BLaER1 treated with 17β-estradiol and CSF1 and Interleukin-3, amounts not matched to agents 10 nM and 100 nM (cell line): ENCODE results near the gene ODAM.

ENCODE experiments used
- H3K27ac ChIP-seq, 11 experiments: shearing (Covaris generic); formaldehyde crosslinking; 2 replicates each; pipeline ENCODE4 v1.8.1; 2022
- H3K27me3 ChIP-seq, 11 experiments: shearing (Covaris generic); formaldehyde crosslinking; 2 replicates each; pipeline ENCODE4 v1.8.1; 2022
- H3K36me3 ChIP-seq, 11 experiments: shearing (Covaris generic); formaldehyde crosslinking; 2 replicates each; pipeline ENCODE4 v1.8.1; 2022
- H3K4me1 ChIP-seq, 10 experiments: shearing (Covaris generic); formaldehyde crosslinking; 2 replicates each; pipeline ENCODE4 v1.8.1; 2022
- H3K4me2 ChIP-seq, 11 experiments: shearing (Covaris generic); formaldehyde crosslinking; 2 replicates each; pipeline ENCODE4 v1.8.1; 2022
- H3K4me3 ChIP-seq, 10 experiments: shearing (Covaris generic); formaldehyde crosslinking; 2 replicates each; pipeline ENCODE4 v1.8.1; 2022
- H3K9ac ChIP-seq, 11 experiments: shearing (Covaris generic); formaldehyde crosslinking; 2 replicates each; pipeline ENCODE4 v1.8.1; 2022
- H3K9me3 ChIP-seq, 11 experiments: shearing (Covaris generic); formaldehyde crosslinking; replicated peaks in 1 of 11; 2 replicates each; pipeline ENCODE4 v1.8.1; 2022
- H4K20me1 ChIP-seq, 11 experiments: shearing (Covaris generic); formaldehyde crosslinking; 2 replicates each; pipeline ENCODE4 v1.8.1; 2022
- Cebpa-rat ChIP-seq, 11 experiments: shearing (Covaris generic); IDR thresholded peaks; 2 replicates each; pipeline ENCODE4 v1.8.1; 2022

The ODAM gene

GRCh38 chr4:70195425-70195824 is at the start of gene ODAM:
ODAM (plus strand) TSS chr4:70195725; CDS start chr4:70196544, 819 bp downstream.
- H3K36me3 ChIP-seq, result no peaks in the 10 kb centered on the region
- no peak within 1 kb of the TSS for H3K27ac ChIP-seq
- no peak within 1 kb of the TSS for H3K4me3 ChIP-seq
- H4K20me1 ChIP-seq, result no peaks in the 10 kb centered on the region
- H3K4me2 ChIP-seq, result no peak within 1 kb of the TSS
- no peaks in the 10 kb centered on the region for H3K4me1 ChIP-seq
- H3K27me3 ChIP-seq, result no peaks in the 10 kb centered on the region
- TF ChIP-seq Cebpa-rat (IDR thresholded peaks at IDR 0.05), result no peak
- H3K9me3 ChIP-seq, result no peaks in the 10 kb centered on the region
- H3K9ac ChIP-seq, result no peak within 1 kb of the TSS

- Histone ChIP-seq H3K4me1 (no peaks in the 10 kb centered on the region), H3K9me3 (no peaks in the 10 kb centered on the region), H3K9ac (no peak overlapping the region), H3K4me2 (no peak overlapping the region), H3K36me3 (no peaks in the 10 kb centered on the region), H3K27me3 (no peaks in the 10 kb centered on the region), H3K27ac (no peak overlapping the region), H3K4me3 (no peak overlapping the region), H4K20me1 (no peaks in the 10 kb centered on the region)
- no peak for TF ChIP-seq Cebpa-rat (IDR thresholded peaks at IDR 0.05)
These were observed 44.3 kb upstream of the ODAM start for GRCh38 chr4:70151271-70151670.

- no peaks in the 10 kb centered on the region for H4K20me1 ChIP-seq
- H3K4me3 ChIP-seq, result no peak overlapping the region
- no peak overlapping the region for H3K9ac ChIP-seq
- no peaks in the 10 kb centered on the region for H3K4me1 ChIP-seq
- H3K36me3 ChIP-seq, result no peaks in the 10 kb centered on the region
- no peaks in the 10 kb centered on the region for H3K9me3 ChIP-seq
- no peak for TF ChIP-seq Cebpa-rat (IDR thresholded peaks at IDR 0.05)
- no peak overlapping the region for H3K4me2 ChIP-seq
- H3K27ac ChIP-seq, result no peak overlapping the region
- no peaks in the 10 kb centered on the region for H3K27me3 ChIP-seq
These were observed 43.4 kb upstream of the ODAM start for GRCh38 chr4:70152088-70152487.

- H3K9me3 ChIP-seq, result no peaks in the 10 kb centered on the region
- H3K27ac ChIP-seq, result no peak within 1 kb of the TSS
- no peaks in the 10 kb centered on the region for H3K36me3 ChIP-seq
- H3K4me3 ChIP-seq, result no peak within 1 kb of the TSS
- H3K4me1 ChIP-seq, result no peaks in the 10 kb centered on the region
- H3K9ac ChIP-seq, result no peak within 1 kb of the TSS
- no peaks in the 10 kb centered on the region for H4K20me1 ChIP-seq
- no peaks in the 10 kb centered on the region for H3K27me3 ChIP-seq
- H3K4me2 ChIP-seq, result no peak within 1 kb of the TSS
- TF ChIP-seq Cebpa-rat (IDR thresholded peaks at IDR 0.05), result no peak
These were observed 41.6 kb upstream of the ODAM start, which contains the start of gene PRR27 for GRCh38 chr4:70153937-70154336. PRR27 (plus strand) TSS chr4:70154237; CDS start chr4:70154376, 139 bp downstream.

GRCh38 chr4:70158576-70158975 is 36.9 kb upstream of the ODAM start:
- Histone ChIP-seq H3K4me3 (no peak overlapping the region), H4K20me1 (no peaks in the 10 kb centered on the region), H3K9me3 (no peaks in the 10 kb centered on the region), H3K27me3 (no peaks in the 10 kb centered on the region), H3K9ac (no peak overlapping the region), H3K36me3 (no peaks in the 10 kb centered on the region), H3K27ac (no peak overlapping the region), H3K4me1 (no peaks in the 10 kb centered on the region), H3K4me2 (no peak overlapping the region)
- no peak for TF ChIP-seq Cebpa-rat (IDR thresholded peaks at IDR 0.05)

- Histone ChIP-seq H3K4me3 (no peak overlapping the region), H3K4me1 (no peaks in the 10 kb centered on the region), H3K27me3 (no peaks in the 10 kb centered on the region), H3K9ac (no peak overlapping the region), H3K9me3 (no peaks in the 10 kb centered on the region), H3K4me2 (no peak overlapping the region), H3K36me3 (no peaks in the 10 kb centered on the region), H4K20me1 (no peaks in the 10 kb centered on the region), H3K27ac (no peak overlapping the region)
- TF ChIP-seq Cebpa-rat (IDR thresholded peaks at IDR 0.05), result no peak
These were observed 18.4 kb upstream of the ODAM start for GRCh38 chr4:70177090-70177489.

GRCh38 chr4:70178075-70178660 is 17.4 kb upstream of the ODAM start:
- Histone ChIP-seq H3K27me3 (no peaks in the 10 kb centered on the region), H3K4me2 (no peak overlapping the region), H3K27ac (no peak overlapping the region), H3K4me1 (no peaks in the 10 kb centered on the region), H3K9me3 (no peaks in the 10 kb centered on the region), H3K9ac (no peak overlapping the region), H4K20me1 (no peaks in the 10 kb centered on the region), H3K36me3 (no peaks in the 10 kb centered on the region), H3K4me3 (no peak overlapping the region)
- TF ChIP-seq Cebpa-rat (IDR thresholded peaks at IDR 0.05), result no peak

- Histone ChIP-seq H4K20me1 (no peaks in the 10 kb centered on the region), H3K27me3 (no peaks in the 10 kb centered on the region), H3K4me3 (no peak overlapping the region), H3K9ac (no peak overlapping the region), H3K27ac (no peak overlapping the region), H3K36me3 (no peaks in the 10 kb centered on the region), H3K4me1 (no peaks in the 10 kb centered on the region), H3K9me3 (no peaks in the 10 kb centered on the region), H3K4me2 (no peak overlapping the region)
- no peak for TF ChIP-seq Cebpa-rat (IDR thresholded peaks at IDR 0.05)
These were observed 15.7 kb upstream of the ODAM start for GRCh38 chr4:70179811-70180210.

GRCh38 chr4:70181864-70182263 is 13.7 kb upstream of the ODAM start:
- no peak for TF ChIP-seq Cebpa-rat (IDR thresholded peaks at IDR 0.05)
- Histone ChIP-seq H3K27me3 (no peaks in the 10 kb centered on the region), H3K4me2 (no peak overlapping the region), H3K4me1 (no peaks in the 10 kb centered on the region), H3K9me3 (no peaks in the 10 kb centered on the region), H3K27ac (no peak overlapping the region), H3K4me3 (no peak overlapping the region), H3K36me3 (no peaks in the 10 kb centered on the region), H4K20me1 (no peaks in the 10 kb centered on the region), H3K9ac (no peak overlapping the region)

GRCh38 chr4:70182517-70183167 is 12.9 kb upstream of the ODAM start:
- no peaks in the 10 kb centered on the region for H3K4me1 ChIP-seq
- no peaks in the 10 kb centered on the region for H3K36me3 ChIP-seq
- TF ChIP-seq Cebpa-rat (IDR thresholded peaks at IDR 0.05), result no peak
- no peak overlapping the region for H3K4me3 ChIP-seq
- no peak overlapping the region for H3K9ac ChIP-seq
- no peaks in the 10 kb centered on the region for H3K27me3 ChIP-seq
- no peaks in the 10 kb centered on the region for H4K20me1 ChIP-seq
- H3K9me3 ChIP-seq, result no peaks in the 10 kb centered on the region
- H3K27ac ChIP-seq, result no peak overlapping the region
- no peak overlapping the region for H3K4me2 ChIP-seq
